Sigmoid colon (tissue), 4 donors: ENCODE results near the gene DENND4A.

Source experiments
- CTCF ChIP-seq, 4 experiments: fragments of 450-650 bp in 3 of 4; fragments of 200-600 bp in 1 of 4; IDR thresholded peaks; one replicate each; pipeline ENCODE4 v1.5.1; 2016 to 2019; ENCODE audit warnings: antibody characterized with exemption in 4 of 4, mild to moderate bottlenecking in 3 of 4, moderate library complexity in 2 of 4
- EP300 ChIP-seq, 4 donors: sonication (generic); formaldehyde crosslinking; IDR thresholded peaks; one replicate each; pipeline ENCODE4 v1.6.1; 2017; ENCODE audit warnings: antibody characterized with exemption in 4 of 4
- POLR2A ChIP-seq, 2 donors: fragments of 450-650 bp; IDR thresholded peaks; one replicate each; pipeline ENCODE4 v1.6.1; 2016; ENCODE audit warnings: antibody characterized with exemption in 2 of 2, mild to moderate bottlenecking in 2 of 2, moderate library complexity in 2 of 2

DNA sequence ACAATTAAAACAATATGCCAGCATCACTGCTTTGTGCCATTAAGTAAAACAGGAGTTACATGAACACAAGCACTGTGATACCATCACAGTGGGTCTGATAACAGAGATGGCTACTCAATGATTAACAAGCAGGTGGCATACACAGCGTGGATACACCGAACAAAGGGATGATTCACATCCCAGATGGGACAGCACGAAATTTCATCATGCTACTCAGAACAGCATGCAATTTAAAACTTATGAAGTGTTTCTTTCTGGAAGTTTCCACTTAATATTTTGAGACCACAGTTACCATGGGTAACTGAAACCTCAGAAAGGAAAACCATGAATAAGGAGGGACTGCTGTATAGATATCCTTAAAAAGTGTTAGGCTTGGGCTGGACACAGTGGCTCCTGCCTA, 125.8 kb downstream of the DENND4A start:
- TF ChIP-seq CTCF (IDR thresholded peaks at IDR 0.05): no peak
- no peak for TF ChIP-seq POLR2A (IDR thresholded peaks at IDR 0.05)
- TF ChIP-seq EP300 (IDR thresholded peaks at IDR 0.05): no peak
